ENCODE results near the gene TNRC6A.
"Not testable (repeated sequence)": the region's sequence is repeated elsewhere in the genome, so short reads cannot be mapped to it uniquely, and the experiment has no call there.

TNRC6A gene

DNA sequence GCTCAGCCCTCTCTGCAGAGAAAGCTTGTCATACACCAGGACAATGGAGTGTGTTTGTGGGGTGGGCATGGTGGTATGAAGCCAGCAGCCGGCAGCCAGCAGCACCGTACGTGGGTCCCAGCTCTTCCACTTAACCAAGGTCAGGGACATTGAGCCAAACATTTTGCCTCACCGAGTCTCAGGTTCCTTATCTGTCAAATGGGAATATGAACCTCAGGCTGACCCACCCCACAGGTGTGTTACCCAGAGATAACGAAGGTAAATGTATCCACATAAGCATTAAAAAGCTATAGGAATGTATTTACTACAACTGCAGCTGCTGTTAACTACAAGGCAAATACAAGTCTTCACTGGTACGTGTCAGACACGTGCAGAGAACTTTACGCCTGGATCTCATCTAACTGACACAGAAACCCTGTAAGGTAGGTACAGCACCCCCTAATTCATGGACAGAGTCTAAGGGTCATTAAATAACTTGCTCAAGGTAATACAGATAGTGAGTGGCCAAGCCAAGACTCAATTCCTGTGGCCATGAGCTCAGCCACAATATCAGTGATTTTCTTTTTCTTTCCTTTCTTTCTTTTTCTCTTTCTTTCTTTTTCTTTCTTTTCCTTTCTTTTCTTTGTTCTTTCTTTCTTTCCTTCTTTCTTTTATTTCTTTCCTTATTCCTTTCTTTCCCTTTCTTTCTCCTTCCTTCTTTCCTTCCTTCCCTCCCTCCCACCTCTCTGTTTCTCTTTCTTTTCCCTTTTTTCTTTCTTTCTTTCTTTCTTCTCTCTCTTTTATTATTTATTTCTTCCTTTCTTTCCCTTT lies 117.3 kb downstream of the TNRC6A start:
- DNase-seq, result no peak

DNA sequence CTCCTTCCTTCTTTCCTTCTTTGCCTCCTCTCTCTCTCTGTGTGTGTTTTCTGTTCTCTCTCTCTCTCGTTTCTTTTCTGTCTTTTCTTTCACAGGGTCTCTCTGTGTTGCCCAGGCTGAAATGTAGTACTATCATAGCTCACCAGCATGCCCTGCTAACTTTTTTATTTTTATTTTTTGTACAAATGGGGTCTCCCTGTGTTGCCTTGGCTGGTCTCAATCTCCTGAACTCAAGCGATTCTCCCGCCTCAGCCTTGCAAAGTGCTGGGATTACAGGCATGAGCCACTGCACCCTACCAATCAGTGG lies 117.9 kb downstream of the TNRC6A start:
- DNase-seq, result no peak

DNA sequence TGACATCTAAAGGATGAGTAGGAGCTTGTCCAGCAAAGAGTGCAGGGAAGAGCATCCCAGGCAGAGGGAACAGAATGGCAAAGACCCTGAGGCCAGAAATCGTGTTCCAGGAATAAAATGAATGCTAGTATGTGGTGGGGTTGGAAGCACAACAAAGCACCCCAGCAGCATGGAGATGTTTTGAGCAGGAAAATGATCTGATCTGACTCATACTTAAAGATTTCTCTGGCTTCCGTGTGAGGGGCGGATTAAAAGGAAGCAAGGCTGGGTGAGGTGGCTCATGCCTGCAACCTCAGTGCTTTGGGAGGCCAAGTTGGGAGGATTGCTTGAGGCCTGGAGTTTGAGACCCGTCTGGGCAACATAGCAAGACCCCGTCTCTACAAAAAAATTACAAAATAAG lies 118.6 kb downstream of the TNRC6A start:
- DNase-seq, result no peak

GRCh38 chr16:24849641-24850040 lies 120.2 kb downstream of the TNRC6A start:
- DNase-seq, result no peak

GRCh38 chr16:24850289-24850938 lies 121.0 kb downstream of the TNRC6A start:
- DNase-seq, result no peak

GRCh38 chr16:24851700-24852099 lies 122.2 kb downstream of the TNRC6A start:
- DNase-seq, result no peak

GRCh38 chr16:24852281-24852721 lies 122.8 kb downstream of the TNRC6A start:
- DNase-seq, result no peak

DNA sequence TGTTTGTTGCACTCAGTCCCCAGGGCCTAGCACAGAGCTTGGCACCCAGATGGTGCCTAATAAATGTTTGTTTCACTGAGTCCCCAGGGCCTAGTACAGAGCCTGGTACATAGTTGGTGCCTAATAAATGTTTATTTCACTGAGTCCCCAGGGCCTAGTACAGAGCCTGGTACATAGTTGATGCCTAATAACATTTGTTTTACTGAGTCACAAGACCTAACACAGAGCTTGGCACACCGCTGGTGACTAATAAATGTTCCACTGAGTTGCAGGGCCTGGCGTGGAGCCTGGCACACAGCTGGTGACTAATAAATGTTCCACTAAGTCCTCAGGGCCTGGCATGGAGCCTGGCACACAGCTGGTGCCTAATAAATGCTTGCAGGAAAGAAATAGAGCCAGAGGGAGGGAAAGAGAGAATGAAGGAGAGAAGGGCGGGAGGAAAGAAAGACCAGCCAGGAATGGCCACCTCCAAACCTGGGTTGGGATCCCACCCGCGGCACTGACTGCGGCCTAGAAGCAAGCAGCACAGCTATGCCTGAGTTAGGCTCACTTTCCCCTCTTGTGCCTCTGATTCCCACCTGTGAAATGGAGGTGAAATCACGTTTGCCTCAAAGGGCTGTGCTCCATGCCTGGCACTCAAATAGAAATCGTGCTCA lies 123.8 kb downstream of the TNRC6A start:
- DNase-seq, result no peak

GRCh38 chr16:24853830-24854229 lies 124.4 kb downstream of the TNRC6A start:
- no peak for DNase-seq

- no peak for DNase-seq
Measured at GRCh38 chr16:24854607-24855171, 125.2 kb downstream of the TNRC6A start.

- DNase-seq, result no peak
Measured at GRCh38 chr16:24855678-24856077, 126.2 kb downstream of the TNRC6A start.

- DNase-seq, result not testable (repeated sequence)
Measured at GRCh38 chr16:24856871-24857270, 127.4 kb downstream of the TNRC6A start.

GRCh38 chr16:24858219-24859041 lies 129.0 kb downstream of the TNRC6A start:
- DNase-seq, result peak; percentile 51

- no peak for DNase-seq
Measured at GRCh38 chr16:24861461-24861860, 132.0 kb downstream of the TNRC6A start.

GRCh38 chr16:24863582-24864437 lies 134.4 kb downstream of the TNRC6A start:
- no peak for DNase-seq

GRCh38 chr16:24869033-24869432 lies 139.6 kb downstream of the TNRC6A start:
- no peak for DNase-seq

DNA sequence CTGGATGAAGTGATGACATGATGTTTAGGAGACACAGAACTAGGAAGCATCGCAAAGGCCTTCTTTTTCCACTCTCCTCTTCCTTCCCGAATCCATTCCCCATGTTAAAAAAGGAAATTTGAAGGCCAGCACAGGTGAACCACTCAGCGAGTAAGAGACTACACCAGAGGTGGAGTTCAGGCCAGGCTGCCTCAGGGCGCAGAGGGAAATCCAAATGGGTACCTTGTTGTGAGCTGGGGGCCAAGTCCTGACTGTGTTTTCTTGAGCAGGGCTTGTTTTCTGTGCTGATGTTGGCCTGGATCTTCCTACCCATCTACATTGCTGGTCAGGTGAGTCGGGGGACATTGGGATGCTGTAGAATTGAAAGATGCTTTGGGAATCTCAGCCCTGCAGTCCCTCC lies 142.4 kb downstream of the TNRC6A start:
- no peak for DNase-seq

DNA sequence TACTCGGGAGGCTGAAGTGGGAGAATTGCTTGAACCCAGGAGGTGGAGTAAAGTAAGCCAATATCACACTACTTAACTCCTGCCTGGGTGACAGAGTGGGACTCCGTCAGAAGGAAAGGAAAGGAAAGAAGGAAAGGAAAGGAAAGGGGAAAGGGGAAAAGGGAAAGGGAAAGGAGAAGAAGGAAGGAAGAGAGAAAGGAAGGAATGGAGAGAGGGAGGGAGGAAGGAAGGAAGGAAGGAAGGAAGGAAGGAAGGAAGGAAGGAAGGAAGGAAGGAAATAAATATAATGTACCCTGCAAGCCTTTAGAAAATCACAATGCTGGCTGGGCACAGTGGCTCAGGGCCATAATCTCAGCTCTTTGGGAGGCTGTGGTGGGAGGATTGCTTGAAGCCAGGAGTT lies 143.6 kb downstream of the TNRC6A start:
- DNase-seq, result no peak

DNA sequence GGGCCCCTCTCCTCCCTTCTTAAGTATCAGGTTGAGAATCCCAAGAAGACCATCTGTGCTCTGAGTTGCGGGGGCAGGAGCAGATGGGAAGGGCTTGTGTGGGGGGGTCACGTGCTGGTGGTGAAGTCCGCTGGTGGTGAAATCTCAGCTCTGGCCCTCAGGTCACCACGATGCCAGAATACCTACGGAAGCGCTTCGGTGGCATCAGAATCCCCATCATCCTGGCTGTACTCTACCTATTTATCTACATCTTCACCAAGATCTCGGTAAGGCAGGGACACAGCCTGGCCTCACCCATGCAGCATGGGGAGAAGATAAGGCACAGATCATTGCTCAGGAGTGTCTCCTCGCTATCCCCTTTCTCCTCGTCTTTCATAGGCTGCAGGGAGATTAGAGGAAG lies 146.0 kb downstream of the TNRC6A start:
- no peak for DNase-seq
